ENCODE data around the gene AGT.
A peak's percentile ranks its signal among the peaks of the same experiment; 100 is the strongest.
"Not testable (repeated sequence)": the region's sequence is repeated elsewhere in the genome, so short reads cannot be mapped to it uniquely, and the experiment has no call there.

The AGT gene

DNA sequence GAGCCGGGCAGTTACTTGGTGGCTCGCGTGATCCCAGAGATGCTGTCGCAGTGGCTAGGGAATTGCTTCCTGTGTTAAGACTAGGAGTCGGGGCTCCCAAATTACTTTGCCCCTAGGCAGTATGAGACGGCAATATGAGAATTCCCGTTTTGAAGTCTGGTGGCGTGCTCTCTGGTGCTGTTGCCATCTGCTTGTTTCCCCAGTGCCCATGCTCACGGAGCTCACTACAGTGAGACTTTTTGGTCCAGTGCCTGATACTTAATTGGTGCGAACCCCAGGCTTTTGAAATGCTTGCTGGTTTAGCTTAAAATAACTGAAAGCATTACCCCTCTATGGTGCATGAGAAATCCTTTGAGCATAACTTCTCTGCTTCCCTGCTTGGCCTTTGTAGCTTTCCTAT is 22.3 kb downstream of the AGT start:
- DNase-seq (ENCODE audit: low spot score), result no peak

DNA sequence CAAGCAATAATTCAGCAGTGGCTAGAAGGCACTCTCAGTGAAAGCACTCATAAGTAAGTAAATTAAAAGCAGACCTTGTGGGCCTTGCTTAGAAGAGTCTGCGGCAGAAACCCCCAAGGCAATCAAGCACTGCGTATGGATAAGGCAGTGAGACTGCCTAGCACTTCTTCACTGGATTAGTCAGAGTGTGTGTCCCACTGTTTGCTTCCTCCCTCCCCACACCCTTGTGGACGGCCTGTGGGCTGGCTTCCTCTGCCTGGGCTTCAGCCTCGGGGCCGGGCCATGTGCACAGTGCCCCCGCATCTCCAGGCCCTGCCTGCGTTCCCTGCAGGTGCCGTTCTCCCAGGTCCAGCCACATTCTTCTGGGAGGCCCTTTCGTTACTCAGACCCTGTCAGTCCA is 23.8 kb downstream of the AGT start:
- DNase-seq (ENCODE audit: low spot score), result no peak

DNA sequence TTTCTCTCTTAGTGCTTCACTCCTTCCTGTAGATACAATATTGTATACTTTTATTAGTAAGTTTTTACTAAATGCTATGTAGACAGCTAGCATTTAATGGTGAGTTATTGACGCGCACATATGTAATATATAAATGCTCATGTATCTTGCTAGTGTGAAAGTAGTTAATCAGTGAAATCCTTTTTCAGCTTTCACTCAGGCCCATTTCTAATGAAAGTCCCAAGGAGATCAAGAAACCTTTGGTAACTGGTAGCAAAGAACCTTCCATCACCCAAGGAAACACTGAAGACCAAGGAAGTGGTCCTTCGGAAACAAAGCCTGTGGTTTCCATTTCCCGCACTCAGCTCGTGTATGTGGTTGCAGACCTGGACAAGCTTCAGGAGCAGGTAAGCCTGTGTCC is 27.2 kb downstream of the AGT start:
- no peak for DNase-seq (ENCODE audit: low spot score)

DNA sequence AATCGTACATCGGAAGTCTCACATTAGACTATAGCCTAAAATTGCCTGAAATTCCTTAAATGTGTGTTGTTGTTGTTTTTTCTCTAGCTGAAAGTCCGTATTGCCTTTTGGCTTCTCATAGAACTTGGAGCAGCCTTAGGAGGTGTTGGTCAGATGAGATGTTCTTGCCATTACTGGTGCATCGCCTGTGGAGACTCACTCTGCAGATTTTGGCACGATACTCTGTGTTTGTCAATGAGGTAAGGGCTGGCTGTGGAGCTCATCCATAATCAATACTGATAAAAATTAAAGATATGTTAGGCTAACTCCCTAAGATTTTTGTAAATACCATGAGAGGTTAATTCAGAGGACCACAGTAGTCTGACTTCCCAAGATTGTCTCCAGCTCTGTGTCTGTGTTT is 28.9 kb downstream of the AGT start:
- DNase-seq (ENCODE audit: low spot score), result no peak

DNA sequence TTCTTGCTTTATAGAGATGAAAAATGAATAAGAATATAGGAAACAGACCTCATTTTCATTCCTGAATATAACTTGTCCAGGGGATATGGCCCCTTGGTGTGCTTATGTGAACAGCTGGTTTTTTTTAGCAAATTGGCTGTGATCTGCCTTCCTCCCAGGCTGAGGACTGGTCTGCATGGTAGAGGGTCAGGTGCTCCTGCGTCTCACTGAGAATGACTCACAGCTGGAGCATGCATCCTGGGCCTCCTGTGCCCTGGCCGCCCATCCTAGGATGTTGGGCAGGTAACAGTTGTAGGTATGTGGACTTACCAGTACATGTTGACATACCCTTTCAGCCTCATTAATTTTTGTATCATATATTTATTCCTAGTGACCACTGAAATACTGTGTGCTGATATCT is 29.8 kb downstream of the AGT start:
- no peak for DNase-seq (ENCODE audit: low spot score)

DNA sequence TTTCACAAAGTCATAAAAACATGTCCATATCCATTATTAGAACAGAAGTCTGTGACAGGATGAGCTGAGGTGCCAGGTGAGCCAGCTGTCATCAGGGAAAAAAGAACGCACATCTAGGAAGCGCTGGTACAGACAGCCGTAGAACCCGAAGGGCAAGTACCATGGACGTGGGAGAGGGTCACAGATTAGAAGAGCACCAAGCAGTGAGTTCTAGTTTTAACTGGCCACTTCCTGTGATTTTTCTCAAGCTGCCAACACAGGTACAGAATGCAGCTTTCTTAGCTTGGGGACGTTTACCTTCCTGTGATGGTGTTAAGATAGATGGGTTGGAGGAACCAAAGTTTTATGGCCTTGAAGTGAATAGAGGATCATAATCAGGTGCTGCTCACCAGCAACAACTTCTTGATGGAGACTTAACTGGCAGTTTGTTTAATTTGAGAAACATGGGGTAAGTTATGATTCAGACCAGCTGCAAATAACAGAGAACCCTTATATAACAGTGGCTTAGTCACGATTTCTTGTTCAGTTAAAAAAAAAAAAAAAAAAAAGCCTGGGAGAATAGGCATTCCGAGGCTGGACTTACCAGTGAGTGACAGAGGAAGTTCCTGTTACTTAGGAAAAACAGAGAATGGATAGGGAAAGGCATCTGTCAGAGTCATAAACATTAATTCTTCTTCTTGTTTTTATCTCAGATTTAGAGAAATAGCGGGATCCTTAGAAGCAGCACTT is 30.9 kb downstream of the AGT start:
- DNase-seq (ENCODE audit: low spot score), result peak; percentile 79

DNA sequence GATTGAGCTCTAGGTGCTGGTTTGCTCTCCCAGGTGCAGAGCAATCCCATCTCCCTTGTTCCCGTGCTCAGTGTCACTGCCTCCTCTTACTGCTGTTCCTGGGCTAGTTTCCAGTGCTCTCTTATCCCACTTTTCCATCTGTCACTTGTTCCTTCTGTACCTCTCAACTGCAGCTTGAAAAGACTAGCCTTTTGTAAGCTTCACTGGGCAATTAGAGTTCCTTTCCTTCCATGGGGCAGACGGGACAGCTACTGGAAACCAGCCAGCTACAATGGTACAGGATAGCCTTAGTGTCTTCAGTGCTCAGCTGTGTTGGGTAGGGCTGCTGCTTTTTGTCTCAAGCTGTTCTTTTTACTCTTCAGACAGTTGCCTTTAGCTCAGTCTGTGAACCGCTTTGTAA is 31.6 kb downstream of the AGT start:
- no peak for DNase-seq (ENCODE audit: low spot score)

DNA sequence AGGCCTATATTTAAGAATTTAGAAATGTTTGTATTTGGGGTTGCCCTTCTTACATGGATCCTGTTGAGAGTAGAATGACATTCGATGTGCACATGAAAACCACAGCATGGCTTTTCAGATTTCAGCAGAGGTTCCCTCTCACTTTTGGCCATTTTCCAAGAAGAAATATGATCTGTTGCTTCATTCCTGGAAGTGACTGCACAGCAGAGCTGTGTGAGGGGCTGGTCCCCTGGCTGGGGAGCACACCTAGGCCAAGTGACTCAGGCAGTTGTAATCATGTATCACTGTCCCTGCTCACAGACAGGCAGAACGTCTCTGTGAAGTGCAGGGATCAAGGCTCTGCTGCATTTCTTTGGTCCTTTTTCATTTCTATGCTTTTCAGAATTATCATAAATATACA is 32.3 kb downstream of the AGT start:
- DNase-seq (ENCODE audit: low spot score), result peak; percentile 62

DNA sequence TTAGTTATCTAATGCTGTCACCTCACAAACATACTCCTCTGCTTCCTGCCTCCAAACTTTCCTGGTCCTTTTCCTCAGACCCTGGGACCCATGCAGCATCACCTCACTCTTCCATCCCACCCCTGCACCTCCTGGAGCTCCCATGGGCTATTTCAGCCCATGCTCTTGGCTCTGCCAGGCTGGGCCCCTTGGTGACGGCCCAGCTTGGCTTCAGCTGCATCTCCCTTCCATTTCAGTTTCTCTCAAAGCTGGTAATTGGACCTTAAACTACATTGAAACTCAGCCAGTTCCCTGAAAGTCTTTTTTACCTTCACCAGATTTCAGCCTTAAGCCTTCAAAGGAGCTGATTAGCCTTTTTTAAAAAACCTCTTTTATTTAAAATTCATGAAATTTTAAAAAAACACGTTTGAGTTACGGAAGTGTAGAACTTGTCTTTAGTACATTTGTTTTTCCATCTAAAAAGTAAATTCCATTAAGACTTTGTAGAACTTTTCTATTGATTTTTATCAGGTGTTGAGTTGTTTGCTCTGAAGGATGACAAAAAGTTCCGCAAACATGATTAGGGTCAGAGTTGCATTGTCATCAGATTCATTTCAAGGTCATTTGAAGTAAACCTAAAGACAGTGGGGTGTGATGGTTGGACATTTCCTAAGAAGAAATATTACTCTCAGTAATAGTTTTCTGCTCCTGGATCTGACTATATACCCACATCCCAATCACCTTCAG is 33.5 kb downstream of the AGT start:
- DNase-seq (ENCODE audit: low spot score), result no peak

DNA sequence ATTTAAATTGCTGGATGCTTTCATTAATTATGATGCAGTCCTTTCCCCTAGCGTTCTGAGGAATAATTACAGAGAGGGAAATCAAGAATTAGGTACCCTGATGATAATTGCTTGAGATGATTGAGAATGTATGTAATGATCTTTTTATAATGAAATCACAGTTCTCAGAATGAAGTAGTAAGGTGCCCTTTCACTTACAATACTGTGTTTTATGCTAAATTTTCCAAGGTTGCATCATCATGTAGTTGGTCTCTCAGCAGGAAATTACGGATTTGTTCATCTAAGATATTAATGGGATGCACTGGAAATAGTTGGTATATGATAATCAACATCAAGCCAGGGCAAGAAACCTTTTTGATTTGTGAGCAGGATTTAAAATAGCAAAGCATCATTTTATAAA is 34.1 kb downstream of the AGT start:
- no peak for DNase-seq (ENCODE audit: low spot score)

DNA sequence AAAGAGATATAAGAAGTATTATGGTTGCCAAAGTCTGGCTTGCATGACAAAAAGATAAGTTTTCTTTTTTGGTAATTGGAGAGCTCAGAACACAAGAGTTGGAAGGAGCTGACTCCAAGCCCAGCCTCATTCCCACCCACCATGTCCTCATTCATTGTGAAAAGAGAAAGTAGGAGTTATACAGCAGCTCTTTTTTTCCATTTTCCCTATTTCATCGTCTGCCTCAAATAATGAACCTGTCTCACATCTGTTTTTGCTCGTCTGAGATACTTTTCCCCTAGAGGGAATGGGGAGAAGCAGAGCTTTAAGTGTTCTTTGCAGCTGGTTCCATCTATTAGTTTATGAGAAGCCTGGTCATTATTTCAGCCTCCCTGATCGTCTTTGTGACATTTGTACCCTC is 34.7 kb downstream of the AGT start:
- no peak for DNase-seq (ENCODE audit: low spot score)

DNA sequence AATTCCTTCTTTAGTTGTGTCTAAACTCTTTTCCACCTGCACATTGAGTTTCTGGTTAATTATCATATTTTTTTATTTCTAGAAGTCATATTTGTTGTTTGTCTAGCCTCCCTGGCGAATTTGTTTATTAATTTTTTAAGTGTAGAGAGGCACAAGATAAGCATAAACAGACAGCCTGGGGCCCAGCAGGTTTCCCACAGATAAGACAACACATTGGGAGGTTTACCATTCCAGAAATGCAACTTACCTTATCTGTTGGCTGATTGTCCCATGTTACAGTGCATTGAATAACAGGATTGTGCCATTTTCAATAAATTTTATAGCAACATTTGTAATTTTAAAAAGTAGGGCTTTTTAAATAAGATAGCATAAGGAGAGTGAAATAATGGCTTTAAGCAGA is 36.7 kb downstream of the AGT start:
- no peak for DNase-seq (ENCODE audit: low spot score)

DNA sequence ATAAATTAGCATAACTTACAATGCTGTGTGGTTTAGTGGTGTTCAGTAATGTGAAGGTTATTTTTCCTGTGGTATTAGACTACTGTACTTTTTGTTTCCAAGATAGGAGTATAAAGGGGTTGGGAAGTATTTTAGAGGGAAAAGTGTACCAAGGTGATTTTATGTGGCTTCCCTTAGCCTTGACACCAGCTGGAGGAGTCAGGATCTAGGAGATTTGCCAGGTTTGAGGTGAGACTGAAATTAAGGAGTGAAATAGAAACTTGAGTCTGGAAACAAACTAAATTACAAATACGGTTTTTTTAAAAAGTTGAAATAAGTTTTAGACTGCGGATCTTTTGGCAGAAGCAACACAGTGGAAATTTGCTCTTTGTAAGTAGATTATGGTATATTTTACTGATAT is 39.3 kb downstream of the AGT start:
- DNase-seq (ENCODE audit: low spot score), result no peak

DNA sequence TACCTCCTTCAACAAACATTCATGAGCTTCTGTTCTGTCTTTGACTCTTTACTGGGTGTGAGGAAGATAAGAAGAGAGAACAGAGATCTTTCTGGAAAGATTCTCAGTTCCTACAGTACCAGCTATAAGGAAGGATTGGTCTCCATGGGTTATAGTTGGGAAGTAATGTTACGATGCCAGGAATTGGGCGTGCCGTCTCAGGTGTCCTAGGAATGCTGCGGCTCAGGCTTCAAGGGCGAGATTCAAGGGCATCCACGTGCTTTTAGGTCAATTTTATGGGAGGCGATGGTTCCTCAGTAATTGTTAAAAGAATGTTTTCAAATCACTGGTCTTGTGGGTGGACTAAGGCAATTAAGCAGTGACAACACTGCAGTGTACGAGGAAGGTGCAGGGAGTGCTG is 44.4 kb downstream of the AGT start:
- DNase-seq (ENCODE audit: low spot score), result no peak

DNA sequence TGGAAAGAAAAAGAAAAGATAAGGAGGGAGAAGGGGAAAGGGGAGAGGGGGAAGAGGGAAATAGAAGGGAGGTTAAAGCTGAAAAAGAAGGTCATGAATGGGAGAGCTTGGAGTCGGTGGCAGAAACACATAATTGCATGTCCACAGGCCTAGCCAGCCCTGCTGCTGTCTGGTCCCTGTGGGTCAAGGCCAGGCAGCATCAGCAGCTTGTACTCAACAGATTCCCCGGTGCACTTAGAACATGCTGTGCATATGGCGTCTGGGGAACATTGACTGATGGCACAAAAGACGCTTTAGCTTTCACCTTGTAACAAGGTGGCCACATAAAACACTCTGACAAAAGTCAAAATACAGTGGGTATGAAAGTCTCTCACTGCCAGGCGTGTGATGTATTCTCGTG is 45.7 kb downstream of the AGT start:
- DNase-seq (ENCODE audit: low spot score), result no peak

DNA sequence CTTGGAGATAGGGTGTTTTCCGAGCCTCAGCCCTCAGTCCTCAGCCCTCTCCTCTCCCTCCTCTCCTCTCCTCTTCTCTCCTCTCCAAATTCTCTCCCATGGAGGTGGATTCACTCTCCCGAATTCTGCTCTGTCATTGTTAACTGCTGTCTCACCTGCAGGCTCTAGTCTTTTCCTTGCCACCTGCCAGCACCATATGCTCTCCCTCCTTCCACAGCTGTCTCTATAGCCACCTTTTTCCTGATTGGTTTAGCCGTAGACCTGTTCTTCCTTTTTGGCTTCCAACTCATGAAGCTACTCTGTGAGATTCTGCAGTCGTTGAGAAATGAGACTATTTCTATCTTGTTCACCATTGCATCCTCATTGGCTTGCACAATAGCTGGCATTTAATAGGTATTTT is 51.9 kb downstream of the AGT start:
- DNase-seq (ENCODE audit: low spot score), result no peak

DNA sequence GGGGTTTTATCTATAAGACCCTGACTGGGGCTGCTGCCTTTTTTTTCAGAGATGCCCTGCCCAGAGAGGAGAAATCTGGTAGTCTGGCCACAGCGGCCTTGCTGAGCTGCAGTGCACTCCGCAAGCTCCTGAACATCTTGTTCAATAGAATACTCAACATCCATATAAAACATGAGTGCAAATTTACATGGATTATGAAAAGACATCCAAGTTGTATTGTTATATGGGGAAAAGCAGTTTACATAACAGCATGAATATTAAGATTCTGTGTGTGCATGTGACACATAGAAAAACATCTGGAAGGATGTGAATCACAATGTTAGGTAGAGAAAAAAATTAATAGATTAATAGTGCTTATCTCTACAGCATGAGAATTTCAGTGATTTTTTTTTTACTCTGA is 55.2 kb downstream of the AGT start:
- DNase-seq (ENCODE audit: low spot score), result no peak

DNA sequence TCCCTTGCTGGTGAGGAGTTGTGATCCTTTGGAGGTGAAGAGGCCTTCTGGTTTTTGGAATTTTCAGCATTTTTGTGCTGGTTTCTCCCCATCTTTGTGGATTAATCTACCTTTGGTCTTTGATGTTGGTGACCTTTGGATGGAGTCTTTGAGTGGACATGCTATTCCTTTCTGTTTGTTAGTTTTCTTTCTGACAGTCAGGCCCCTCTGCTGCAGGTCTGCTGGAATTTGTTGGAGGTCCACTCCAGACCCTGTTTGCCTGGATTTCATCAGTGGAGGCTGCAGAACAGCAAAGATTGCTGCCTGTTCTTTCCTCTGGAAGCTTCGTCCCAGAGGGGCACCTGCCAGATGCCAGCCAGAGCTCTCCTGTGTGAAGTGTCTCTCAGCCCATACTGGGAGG is 55.8 kb downstream of the AGT start:
- not testable (repeated sequence) for DNase-seq (ENCODE audit: low spot score)

DNA sequence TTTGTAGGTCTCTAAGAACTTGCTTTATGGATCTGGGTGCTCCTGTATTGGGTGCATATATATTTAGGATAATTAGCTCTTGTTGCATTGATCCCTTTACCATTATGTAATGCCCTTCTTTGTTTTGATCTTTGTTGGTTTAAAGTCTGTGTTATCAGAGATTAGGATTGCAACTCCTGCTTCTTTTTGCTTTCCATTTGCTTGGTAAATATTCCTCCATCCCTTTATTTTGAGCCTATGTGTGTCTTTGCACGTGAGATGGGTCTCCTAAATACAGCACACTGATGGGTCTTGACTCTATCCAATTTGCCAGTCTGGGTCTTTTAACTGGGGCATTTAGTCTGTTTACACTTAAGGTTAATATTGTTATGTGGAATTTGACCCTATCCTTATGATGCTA is 57.2 kb downstream of the AGT start:
- not testable (repeated sequence) for DNase-seq (ENCODE audit: low spot score)
